K562 (cell line): ENCODE results near the gene IFT25. TPM values are rescaled to one million over a fixed set of nuclear protein-coding genes. Genes with fewer than 3 reads are reported as not detected.

Experiments used
- CEBPG ChIP-seq, 3 experiments: fragments of 200-800 bp in 1 of 3; sonication (Bioruptor generic) in 1 of 3; sonication (generic) in 1 of 3; formaldehyde crosslinking in 1 of 3; IDR thresholded peaks in 2 of 3; conservative IDR thresholded peaks in 1 of 3; 2 replicates each; pipeline versions ENCODE4 v1.6.1 to v1.8.0; 2016 to 2022; ENCODE audit warnings: missing compliant biosample characterization in 2 of 3, missing genetic modification characterization in 2 of 3, mild to moderate bottlenecking in 1 of 3, missing genetic modification reagents in 1 of 3
- EGR1 ChIP-seq: fragments of 450-650 bp; conservative IDR thresholded peaks from 2 replicates; pipeline ENCODE4 v1.6.1; 2017; ENCODE audit warnings: mild to moderate bottlenecking
- NRF1 ChIP-seq, 2 experiments: fragments of 450-650 bp; IDR thresholded peaks in 1 of 2; conservative IDR thresholded peaks in 1 of 2; 2 replicates each; pipeline ENCODE4 v1.6.1; 2014; ENCODE audit warnings: mild to moderate bottlenecking in 2 of 2
- PRDM10 ChIP-seq: fragments of 450-650 bp; IDR thresholded peaks from 2 replicates; pipeline ENCODE4 v1.6.1; 2018; ENCODE audit not compliant: partially characterized antibody
- RBBP5 ChIP-seq: fragments of 200-600 bp; sonication (generic); IDR thresholded peaks from 2 replicates; pipeline ENCODE4 v1.6.1; 2012; ENCODE audit warnings: borderline replicate concordance, mild to moderate bottlenecking, low read length, control low read depth, inconsistent platforms; ENCODE audit not compliant: insufficient read depth, poor library complexity, severe bottlenecking
- SPI1 ChIP-seq: IDR thresholded peaks from 2 replicates; pipeline ENCODE4 v1.6.1; 2011; ENCODE audit warnings: low read depth, low read length, control low read depth, borderline replicate concordance
- ZBTB40 ChIP-seq, 2 experiments: fragments of 450-650 bp in 1 of 2; sonication (generic) in 1 of 2; formaldehyde crosslinking in 1 of 2; IDR thresholded peaks; 2 replicates each; pipeline versions ENCODE4 v1.7.1 to v1.9.0; 2016 to 2022; ENCODE audit warnings: inconsistent platforms in 1 of 2, mild to moderate bottlenecking in 1 of 2, missing genetic modification reagents in 1 of 2
- ZBTB9 ChIP-seq: fragments of 450-650 bp; formaldehyde crosslinking; IDR thresholded peaks from 2 replicates; pipeline ENCODE4 v1.4.0; 2020; ENCODE audit warnings: mild to moderate bottlenecking, moderate library complexity
- ZC3H11A ChIP-seq: IDR thresholded peaks from 2 replicates; pipeline ENCODE4 v1.6.1; 2012; ENCODE audit warnings: low read depth, low read length, improper control_type of control experiment
- ZNF263 ChIP-seq: sonication (generic); formaldehyde crosslinking; IDR thresholded peaks from 2 replicates; pipeline ENCODE4 v1.8.0; 2022; ENCODE audit warnings: mild to moderate bottlenecking, missing genetic modification reagents, borderline replicate concordance
- ZNF551 ChIP-seq: fragments of 250-450 bp; sonication (Bioruptor Pico); IDR thresholded peaks from 2 replicates; pipeline ENCODE4 v1.5.0; 2021; ENCODE audit warnings: mild to moderate bottlenecking, moderate library complexity
- polyA plus RNA-seq, 8 experiments: library from polyadenylated mRNA; depleted of rRNA in 4 of 8; stranded (reverse) in 5 of 8; unstranded in 3 of 8; fragments of >200 nt; fragmentation: Nextera tagmentation in 2 of 8; fragmentation: Illumina TruSeq in 1 of 8; extraction: Ambion mirVana in 2 of 8; extraction: Trizol in 1 of 8; gene quantifications; 2 replicates each; pipeline versions ENCODE4 v1.2.1 to v1.2.3, GENCODE V29; 2011 to 2014; ENCODE audit warnings: inconsistent platforms in 1 of 8, missing spikeins in 1 of 8
- total RNA-seq, 7 experiments: library from RNA; depleted of rRNA in 6 of 7; stranded (reverse); fragments of >200 nt in 6 of 7; fragmentation: Illumina TruSeq in 2 of 7; extraction: Trizol in 2 of 7; gene quantifications; 2 replicates each; pipeline versions ENCODE4 v1.2.1 to v1.2.3, GENCODE V29; 2011 to 2021; ENCODE audit warnings: low replicate concordance in 1 of 7

IFT25 gene
- total and polyA plus RNA-seq, 9 of the 15 experiments (the other 6 are each of a cell fraction or from before 2014, with no cell fraction given), result 93.6 to 209 (median 167) TPM

- TF ChIP-seq ZBTB40 (IDR thresholded peaks at IDR 0.05) (peak; percentile 34; the same call in 1 of the 2 replicates), ZBTB40 (CRISPR knock-in tag; IDR thresholded peaks at IDR 0.05) (no peak), ZC3H11A (no peak), RBBP5 (peak; percentile 65), ZNF263 (CRISPR knock-in tag) (peak; percentile 95), ZNF551 (CRISPR knock-in tag) (no peak), NRF1 (conservative IDR thresholded peaks at IDR 0.05 in 1 of 2, IDR thresholded peaks at IDR 0.05 in 1 of 2) (peak in 1 of 2 experiments; percentile 18; a peak in 1 of 4 replicates), ZBTB9 (CRISPR knock-in tag) (no peak), PRDM10 (peak; percentile 8), CEBPG (CRISPR knock-in tag; IDR thresholded peaks at IDR 0.05) (peak; percentile 67; the same call in 1 of the 2 replicates), CEBPG (tag; conservative IDR thresholded peaks at IDR 0.05 in 1 of 2, IDR thresholded peaks at IDR 0.05 in 1 of 2) (peak; percentile 79 to 84), EGR1 (peak; percentile 24; the same call in 1 of the 2 replicates), SPI1 (peak; percentile 91)
Observed at GRCh38 chr1:53982034-53982762, 36.7 kb upstream of the IFT25 start (continued).
